NCI-H1105 (cell line): ENCODE data around the gene KIR3DL2.
"Not testable (repeated sequence)": the region's sequence is repeated elsewhere in the genome, so short reads cannot be mapped to it uniquely, and the experiment has no call there.

Experiments
- DNase-seq: peaks from one replicate; lab custom pipeline; 2025; lab: John Stamatoyannopoulos, UW

Gene KIR3DL2

DNA sequence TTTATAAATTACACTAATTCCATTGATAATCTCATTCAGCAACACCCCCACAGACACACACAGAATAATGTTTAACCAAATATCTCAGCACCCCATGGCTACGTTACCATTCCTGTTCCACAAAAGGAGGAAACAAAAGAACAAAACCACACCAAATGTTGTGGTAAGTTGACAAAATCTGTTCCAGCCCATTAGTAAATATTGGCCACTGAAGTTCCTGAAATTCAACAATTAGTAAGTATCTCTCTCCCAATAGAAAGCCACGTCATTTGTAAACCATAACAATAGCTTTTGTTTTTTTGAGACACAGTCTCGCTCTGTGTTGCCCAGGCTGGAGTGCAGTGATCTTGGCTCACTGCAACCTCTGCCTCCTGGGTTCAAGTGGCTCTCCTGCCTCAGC is 21.5 kb downstream of the KIR3DL2 start:
- DNase-seq = no peak

DNA sequence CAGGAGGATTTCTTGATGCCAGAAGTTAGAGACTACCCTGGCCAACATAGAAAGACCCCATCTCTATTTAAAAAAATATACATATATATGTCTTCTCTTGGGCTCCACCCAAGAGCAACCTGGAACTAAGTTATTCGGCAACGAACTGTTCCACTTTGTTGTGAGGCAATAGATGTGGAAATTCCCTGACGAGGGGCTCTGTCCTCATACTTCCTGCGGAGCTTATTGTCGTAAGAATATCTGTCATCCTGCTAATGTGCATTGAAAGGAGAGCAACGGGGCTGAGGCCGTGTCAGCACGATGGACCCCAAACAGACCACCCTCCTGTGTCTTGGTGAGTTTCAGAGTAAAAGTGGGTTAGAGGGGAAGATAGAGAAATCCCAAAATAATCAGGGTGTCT is 23.7 kb downstream of the KIR3DL2 start, which contains the start of gene FCAR:
Gene FCAR (plus strand): TSS at position 246 of the 400 bp plus-strand sequence. CDS start 55 bp downstream, at position 301.
- no peak for DNase-seq

DNA sequence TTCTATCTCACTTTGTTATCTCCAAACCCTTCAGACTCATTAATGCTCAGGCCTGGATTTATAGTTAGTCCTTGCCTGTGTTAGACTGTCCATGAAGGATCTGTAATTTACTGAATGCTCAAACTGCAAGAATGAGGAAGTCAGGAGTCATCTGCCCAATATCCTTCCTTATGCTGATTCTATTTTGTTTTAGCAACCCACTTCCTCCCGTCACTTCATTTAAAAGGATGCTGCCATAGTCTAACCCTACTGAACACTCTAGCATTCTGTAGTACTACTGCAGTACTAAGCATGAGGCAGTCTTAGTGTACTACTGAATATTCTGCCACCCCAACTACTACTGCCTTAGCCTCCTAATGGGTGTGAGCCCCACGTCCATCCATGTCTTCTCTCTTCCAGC is 25.3 kb downstream of the KIR3DL2 start:
- no peak for DNase-seq

DNA sequence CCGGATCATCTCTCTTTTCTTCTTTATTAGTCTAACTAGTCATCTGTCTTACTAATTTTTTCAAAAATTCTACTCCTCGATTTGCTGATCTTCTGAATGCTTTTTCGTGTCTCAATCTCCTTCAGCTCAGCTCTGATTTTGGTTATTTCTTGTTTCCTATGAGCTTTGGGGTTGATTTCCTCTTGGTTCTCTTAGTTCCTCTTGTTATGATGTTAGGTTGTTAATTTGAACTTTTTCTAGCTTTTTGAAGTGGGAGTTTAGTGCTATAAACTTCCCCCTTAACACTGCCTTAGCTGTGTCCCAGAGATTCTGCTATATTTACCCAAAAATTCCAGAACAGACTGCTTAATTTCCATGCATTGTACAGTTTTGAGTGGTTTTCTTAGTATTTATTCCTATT is 27.2 kb downstream of the KIR3DL2 start:
- DNase-seq = no peak

DNA sequence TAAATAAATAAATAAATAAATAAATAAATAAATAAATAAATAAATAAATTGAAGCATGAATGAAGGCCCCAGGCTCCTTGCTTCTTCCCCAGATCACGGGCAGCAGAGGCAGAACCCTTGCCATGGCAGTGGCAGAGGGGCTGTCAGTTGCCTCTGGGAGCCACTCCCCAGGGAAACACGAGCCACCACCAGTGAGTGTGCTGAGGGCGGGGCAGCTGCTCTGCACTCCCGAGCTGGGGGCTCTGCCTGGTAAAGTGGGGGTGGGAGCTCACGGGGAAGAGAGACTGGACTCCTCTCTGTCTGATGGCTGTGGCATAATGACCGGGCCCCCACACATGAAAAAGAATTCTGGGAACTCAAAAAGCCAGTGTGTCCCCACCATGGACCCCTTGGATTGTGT is 31.6 kb downstream of the KIR3DL2 start:
- DNase-seq = no peak

DNA sequence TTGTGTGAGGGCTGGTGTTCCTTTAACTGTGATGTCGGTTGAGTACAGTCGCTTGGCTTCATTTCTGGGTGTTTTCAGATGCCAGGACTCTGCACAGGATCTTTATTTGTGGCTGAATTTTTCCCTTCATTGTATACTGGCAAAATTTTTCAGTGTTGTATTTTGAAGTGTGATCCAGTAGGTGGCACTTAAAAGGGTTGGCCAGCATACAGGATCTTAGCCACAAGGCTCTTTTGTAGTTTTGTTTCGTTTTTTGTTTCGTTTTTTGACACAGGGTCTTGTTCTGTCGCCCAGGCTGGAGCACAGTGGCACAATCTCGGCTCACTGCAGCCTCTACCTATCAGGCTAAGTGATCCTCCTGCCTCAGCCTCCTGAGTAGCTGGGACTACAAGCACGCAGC is 32.5 kb downstream of the KIR3DL2 start:
- no peak for DNase-seq

DNA sequence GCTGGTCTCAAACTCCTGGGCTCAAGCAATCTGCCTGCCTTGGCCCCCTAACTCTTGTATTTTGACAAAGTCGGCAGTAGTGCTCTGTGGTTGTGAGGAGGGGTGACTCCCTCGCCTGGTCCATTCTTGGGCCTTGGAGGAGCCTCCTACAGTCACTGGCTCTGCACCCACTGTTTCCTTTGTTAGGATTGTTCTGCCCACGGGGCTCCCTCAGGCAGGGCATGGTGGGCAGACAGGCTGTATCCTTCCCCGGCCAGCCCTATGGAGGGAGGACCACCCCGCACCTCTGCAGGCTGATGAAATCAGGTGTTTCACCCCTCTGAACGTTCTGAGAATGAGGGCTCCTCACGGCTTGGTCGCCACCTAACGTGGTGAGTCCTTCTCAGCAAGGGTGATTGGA is 33.0 kb downstream of the KIR3DL2 start:
- no peak for DNase-seq

DNA sequence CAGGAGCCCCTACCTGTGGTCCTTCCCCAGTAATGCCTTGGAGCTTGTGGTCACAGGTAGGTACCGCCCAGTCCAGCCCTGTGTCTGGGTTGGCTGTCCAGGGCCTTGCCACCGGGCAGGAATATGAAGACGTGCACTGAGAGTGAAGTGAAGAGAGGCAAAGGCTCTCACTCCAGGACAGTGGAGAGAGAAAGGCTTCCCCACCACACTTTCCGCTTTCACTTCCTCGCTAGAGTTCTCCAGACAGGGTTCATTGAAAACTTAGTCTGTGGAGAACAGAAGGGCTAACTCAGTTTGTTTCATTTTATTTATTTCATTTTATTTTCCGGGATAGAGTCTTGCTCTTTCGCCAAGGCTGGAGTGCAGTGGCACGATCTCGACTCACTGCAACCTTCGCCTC is 38.0 kb downstream of the KIR3DL2 start:
- no peak for DNase-seq

DNA sequence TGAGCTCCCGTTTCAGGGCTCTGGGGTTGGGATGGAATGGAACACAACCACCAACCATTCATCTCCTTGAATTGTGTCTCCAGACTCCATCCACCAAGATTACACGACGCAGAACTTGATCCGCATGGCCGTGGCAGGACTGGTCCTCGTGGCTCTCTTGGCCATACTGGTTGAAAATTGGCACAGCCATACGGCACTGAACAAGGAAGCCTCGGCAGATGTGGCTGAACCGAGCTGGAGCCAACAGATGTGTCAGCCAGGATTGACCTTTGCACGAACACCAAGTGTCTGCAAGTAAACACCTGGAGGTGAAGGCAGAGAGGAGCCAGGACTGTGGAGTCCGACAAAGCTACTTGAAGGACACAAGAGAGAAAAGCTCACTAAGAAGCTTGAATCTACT is 39.3 kb downstream of the KIR3DL2 start:
- DNase-seq = no peak

DNA sequence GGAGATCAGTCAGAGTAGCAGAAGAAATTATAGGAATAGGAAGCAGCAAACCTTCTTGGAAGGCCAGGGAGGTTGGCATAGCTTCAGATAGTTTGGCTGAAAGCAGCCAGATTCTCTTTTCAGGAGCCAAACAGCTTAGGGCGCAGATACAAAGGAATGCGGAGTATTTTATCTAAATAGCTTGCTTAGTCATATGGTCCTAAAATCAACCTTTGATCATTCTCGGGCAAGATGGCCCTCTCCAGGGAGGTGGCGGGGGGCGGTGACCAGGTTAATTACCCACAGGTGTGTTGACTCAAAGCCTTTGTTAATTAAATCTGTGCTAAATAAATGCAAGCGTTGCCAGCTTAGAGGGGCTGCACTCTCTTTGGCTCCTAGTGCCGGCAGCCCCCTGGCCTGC is 43.2 kb downstream of the KIR3DL2 start:
- DNase-seq = no peak

DNA sequence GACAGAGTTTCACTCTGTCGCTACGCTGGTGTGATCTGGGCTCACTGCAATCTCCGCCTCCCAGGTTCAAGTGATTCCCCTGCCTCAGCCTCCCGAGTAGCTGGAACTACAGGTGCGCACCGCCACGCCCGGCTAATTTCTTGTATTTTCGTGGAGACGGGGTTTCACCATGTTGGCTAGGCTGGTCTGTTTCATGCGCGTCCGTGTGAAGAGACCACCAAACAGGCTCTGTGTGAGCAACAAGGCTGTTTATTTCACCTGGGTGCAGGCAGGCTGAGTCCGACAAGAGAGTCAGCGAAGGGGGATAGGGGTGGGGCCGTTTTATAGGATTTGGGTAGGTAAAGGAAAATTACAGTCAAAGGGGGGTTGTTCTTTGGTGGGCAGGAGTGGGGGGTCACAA is 43.9 kb downstream of the KIR3DL2 start:
- not testable (repeated sequence) for DNase-seq

DNA sequence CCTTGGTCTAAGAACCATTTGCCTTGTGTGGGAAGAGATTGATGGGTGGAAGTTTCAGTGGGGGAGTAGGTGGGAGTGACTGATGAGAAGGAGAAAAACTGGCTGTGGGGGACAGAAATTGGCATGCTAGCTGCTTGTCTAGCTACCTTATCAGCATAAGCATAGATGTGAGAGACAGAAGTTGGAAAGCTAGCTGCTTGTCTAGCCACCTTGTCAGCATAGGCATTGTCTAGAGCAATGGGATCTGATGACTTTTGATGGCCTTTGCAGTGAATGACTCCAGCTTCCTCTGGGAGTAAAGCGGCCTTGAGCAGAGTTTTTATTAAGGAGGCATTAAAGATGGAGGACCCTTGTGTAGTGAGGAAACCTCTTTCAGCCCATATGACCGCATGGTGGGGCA is 45.8 kb downstream of the KIR3DL2 start:
- DNase-seq = no peak

DNA sequence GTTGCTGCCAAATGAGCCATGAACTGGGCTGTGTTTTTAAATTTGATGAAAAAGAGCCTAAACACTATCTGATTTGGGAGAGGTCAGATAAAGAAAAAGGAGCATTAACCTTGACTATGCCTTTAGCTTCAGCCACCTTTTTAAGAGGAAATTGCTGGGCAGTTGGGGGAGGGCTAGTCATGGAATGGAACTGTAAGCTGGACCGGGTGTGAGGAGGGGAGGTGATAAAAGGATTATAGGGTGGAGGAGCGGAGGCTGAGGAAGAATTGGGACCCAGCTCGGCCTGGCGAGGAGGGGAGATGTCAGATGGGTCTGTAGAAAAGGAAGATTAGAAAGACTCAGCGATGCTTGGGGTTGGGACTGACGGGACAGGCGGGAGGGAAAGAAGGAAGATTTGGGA is 48.4 kb downstream of the KIR3DL2 start:
- not testable (repeated sequence) for DNase-seq

DNA sequence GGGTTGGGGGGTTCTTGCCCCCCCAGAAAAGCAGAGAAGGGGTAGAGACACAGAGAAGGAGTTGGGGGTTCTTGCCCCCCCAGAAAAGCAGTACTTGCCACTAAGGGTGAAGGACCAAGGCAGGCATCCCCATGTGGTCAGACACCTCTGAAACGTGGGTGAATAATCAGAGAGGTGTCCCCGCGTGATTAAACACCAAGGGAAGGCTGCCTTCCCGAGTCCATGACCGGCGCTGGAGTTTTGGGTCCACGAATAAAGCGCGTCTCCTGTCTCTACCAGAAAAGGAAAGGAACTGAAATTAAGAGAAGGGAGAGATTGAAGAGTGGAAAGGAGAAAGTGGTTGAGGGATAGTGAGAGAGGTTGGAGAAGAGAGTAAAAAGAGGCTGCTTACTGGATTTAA is 49.4 kb downstream of the KIR3DL2 start:
- DNase-seq = not testable (repeated sequence)

DNA sequence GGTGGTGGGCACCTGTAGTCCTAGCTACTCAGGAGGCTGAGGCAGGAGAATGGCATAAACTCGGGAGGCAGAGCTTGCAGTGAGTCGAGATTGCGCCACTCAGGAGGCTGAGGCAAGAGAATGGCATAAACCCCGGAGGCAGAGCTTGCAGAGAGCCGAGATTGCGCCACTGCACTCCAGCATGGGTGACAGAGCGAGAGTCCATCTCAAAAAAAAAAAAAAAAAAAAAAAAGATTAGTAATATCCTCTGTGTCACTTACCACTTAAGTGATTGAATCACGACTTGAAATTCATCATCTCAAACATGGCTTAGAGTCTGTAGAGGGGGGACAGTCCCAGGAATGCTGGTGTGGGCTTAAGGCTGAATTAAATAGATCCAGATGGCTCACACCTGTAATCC is 50.9 kb downstream of the KIR3DL2 start:
- not testable (repeated sequence) for DNase-seq

DNA sequence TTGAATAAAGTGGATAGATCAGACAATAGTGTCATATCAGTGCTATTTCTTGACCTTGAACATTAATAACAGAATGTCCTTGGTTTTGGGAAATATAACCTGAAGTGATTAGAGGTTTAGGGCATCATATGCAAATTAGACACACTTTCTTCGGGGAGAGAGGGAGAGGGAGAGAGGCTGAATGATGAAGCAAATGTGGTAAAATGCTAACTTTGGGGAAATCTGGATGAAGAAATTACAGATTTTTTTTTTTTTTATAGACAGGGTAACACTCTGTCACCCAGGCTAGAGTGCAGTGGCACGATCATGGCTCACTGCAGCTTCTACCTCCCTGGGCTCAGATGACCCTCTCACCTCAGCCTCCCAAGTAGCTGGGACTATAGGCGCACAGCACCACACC is 51.8 kb downstream of the KIR3DL2 start:
- no peak for DNase-seq

DNA sequence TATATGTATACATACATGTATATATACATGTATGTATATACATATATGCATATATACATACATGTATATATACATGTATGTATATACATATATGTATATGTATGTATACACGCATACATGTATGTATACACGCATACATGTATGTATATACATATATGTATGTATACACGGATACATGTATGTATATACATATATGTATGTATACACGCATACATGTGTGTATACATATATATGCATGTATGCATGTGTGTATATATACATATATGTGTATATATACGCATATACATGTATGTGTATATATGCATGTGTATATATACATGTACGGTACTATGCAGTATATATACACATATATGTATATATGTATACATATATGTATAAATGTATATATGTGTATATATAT is 53.1 kb downstream of the KIR3DL2 start:
- DNase-seq = no peak

DNA sequence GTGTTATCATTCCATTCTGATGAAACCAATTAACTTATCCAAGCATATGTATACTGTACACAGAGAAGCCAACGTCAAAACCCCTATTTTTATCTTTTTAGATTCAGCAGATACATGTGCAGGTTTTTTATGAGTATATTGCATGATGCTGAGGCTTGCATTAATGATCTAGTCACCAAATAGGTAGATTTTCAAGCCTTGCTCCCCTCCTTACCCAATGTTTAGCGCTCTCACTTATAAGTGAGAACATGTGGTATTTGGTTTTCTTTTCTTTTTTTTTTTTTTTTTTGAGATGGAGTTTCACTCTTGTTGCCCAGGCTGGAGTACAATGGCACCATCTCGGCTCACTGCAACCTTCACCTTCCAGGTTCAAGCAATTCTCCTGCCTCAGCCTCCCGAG is 54.0 kb downstream of the KIR3DL2 start:
- DNase-seq = not testable (repeated sequence)

DNA sequence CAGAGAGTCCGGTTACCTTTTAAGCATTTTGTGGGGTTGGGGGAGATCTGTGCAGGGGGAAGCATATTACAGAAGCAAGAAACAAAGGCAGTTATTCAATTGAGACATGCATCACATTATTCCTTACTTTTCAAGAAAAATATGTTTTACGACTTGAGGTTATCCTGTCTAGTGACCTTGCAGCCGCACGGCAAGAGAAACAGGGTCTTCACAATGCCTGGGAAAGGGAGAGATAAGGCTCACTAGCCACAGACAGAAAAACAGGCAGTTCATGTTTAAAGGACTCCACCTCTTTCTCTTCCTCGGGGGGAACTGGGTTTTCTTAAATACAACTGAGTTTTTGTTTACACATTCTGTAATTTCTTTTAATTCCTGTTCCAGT is 55.2 kb downstream of the KIR3DL2 start:
- no peak for DNase-seq

DNA sequence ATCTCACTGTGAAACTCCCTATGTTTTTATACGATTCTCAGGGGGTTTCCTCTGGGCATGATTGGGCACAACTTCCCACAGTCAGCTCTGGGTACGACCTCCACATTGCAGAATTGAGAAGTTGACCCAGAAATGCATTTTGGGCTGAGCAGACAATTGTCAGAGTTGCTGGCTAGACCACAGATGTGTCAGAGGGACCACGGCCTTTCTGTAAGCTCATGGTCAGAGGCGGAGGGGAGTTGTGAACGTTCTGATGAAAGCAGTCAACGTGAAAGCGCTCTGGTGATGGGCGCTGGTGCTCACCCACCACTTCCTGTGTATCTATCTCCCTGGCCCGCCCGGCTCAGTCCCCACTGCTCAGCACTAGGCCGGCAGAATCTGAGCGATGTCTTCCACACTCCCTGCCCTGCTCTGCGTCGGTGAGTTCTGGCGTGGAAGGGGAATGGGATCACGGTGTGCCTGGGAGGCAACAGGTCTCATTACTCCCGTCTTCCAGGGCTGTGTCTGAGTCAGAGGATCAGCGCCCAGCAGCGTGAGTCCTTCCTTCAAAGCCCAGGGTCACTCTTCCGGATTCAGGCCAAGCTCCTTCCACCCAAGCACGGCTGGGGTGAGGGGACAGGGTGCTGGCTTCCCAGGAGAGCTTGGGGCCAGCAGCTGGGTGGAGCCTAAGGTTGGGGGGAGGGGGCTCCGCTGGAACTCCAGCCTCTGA is 55.7 kb downstream of the KIR3DL2 start, which contains the start of gene NCR1:
Gene NCR1 (plus strand): TSS at position 346 of the 709 bp plus-strand sequence. CDS start 40 bp downstream, at position 386.
- DNase-seq = no peak

DNA sequence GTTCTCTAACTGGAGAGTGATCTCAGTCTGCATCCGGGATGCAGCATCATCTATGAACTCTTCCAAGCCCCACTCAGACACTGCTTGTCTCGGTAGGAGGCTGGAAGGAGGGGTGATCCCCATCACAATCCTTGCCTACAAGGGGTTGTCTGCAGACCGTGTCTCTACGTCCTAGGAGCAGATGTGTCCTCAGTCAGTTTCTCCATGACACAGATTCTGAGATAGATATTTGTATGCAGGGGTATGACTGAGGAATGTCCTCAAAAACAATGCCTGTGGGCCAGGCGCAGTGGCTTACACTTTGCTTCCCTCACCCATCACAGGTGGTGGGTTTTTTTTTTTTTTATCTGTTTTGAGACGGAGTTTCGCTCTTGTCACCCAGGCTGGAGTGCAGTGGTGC is 56.6 kb downstream of the KIR3DL2 start:
- DNase-seq = no peak

DNA sequence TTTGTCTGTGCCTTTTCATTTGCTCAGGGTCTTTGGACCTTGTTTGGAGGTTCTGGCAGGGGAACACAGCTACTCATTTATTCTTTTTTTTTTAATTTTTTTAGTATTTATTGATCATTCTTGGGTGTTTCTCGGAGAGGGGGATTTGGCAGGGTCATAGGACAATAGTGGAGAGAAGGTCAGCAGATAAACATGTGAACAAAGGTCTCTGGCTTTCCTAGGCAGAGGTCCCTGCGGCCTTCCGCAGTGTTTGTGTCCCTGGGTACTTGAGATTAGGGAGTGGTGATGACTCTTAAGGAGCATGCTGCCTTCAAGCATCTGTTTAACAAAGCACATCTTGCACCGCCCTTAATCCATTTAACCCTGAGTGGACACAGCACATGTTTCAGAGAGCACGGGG is 57.7 kb downstream of the KIR3DL2 start:
- DNase-seq = not testable (repeated sequence)
